Endodermal cell (in vitro differentiated cells): Measurements from ENCODE around the gene SSNA1. TPM values are rescaled to one million over a fixed set of nuclear protein-coding genes. Genes with fewer than 3 reads are reported as not detected.

ENCODE experiments used
- DNase-seq: peaks from one replicate; pipeline ENCODE4 v3.0.0-alpha.2; 2017
- H3K27ac ChIP-seq: 2 replicates; pipeline ENCODE4 v1.5.1; 2013; ENCODE audit warnings: mild to moderate bottlenecking, low read depth, low read length, moderate library complexity
- H3K27me3 ChIP-seq: 2 replicates; pipeline ENCODE4 v1.6.1; 2013; ENCODE audit warnings: mild to moderate bottlenecking, low read length, moderate library complexity; ENCODE audit not compliant: insufficient read depth, control insufficient read depth, poor library complexity, severe bottlenecking
- H3K36me3 ChIP-seq: 2 replicates; pipeline ENCODE4 v1.7.0; 2013; ENCODE audit warnings: mild to moderate bottlenecking, low read length, moderate library complexity; ENCODE audit not compliant: control insufficient read depth, insufficient read depth
- H3K4me1 ChIP-seq: one replicate; pipeline ENCODE4 v1.7.0; 2013; ENCODE audit warnings: low read length; ENCODE audit not compliant: control insufficient read depth, insufficient read depth
- H3K4me3 ChIP-seq: 2 replicates; pipeline ENCODE4 v1.5.1; 2013; ENCODE audit warnings: mild to moderate bottlenecking, low read length, moderate library complexity
- H3K9ac ChIP-seq: 2 replicates; pipeline ENCODE4 v1.6.1; 2013; ENCODE audit warnings: mild to moderate bottlenecking, low read length, moderate library complexity; ENCODE audit not compliant: poor library complexity, severe bottlenecking; ENCODE audit errors: extremely low read depth
- H3K9me3 ChIP-seq: 2 replicates; pipeline ENCODE4 v1.6.1; 2013; ENCODE audit warnings: mild to moderate bottlenecking, low read length, moderate library complexity; ENCODE audit not compliant: control insufficient read depth
- H3K27ac Mint-ChIP-seq: 2 replicates; pipeline ENCODE4 v1.8.0; 2020; ENCODE audit warnings: mixed read lengths
- H3K27me3 Mint-ChIP-seq: 2 replicates; pipeline ENCODE4 v1.8.0; 2021; ENCODE audit warnings: mild to moderate bottlenecking, mixed read lengths; ENCODE audit not compliant: insufficient read depth
- H3K36me3 Mint-ChIP-seq: 2 replicates; pipeline ENCODE4 v1.8.0; 2020; ENCODE audit warnings: low read depth, mixed read lengths
- H3K4me1 Mint-ChIP-seq: 2 replicates; pipeline ENCODE4 v1.8.0; 2020; ENCODE audit warnings: mixed read lengths
- H3K4me3 Mint-ChIP-seq: 2 replicates; pipeline ENCODE4 v1.8.0; 2020; ENCODE audit warnings: mild to moderate bottlenecking, moderate library complexity, mixed read lengths
- H3K9me3 Mint-ChIP-seq: 2 replicates; pipeline ENCODE4 v1.8.0; 2020; ENCODE audit warnings: mild to moderate bottlenecking, mixed read lengths
- CTCF ChIP-seq: fragments of 200-600 bp; sonication (generic); conservative IDR thresholded peaks from 2 replicates; pipeline ENCODE4 v1.5.0; 2021; ENCODE audit warnings: antibody characterized with exemption, mild to moderate bottlenecking
- WGBS, 2 experiments: methylation state at CpG; one replicate each; pipeline versions ENCODE4 v1.1.5 to v1.1.7; 2013; ENCODE audit warnings: missing lambda C conversion rate in 2 of 2, mixed read lengths in 1 of 2; ENCODE audit not compliant: insufficient coverage in 1 of 2, insufficient read length in 1 of 2; 5-methylcytosine and 5-hydroxymethylcytosine counted together
- total RNA-seq, 2 donors: library from RNA; stranded (reverse); fragmentation: NEBNext Ultra II Directional in 1 of 2; extraction: Animal tissue kit (Norgen Biotek cat#: 25700) in 1 of 2; gene quantifications; 2 replicates in 1 of 2; 3 replicates in 1 of 2; pipeline ENCODE4 v1.2.1, GENCODE V29; 2021

Gene SSNA1
- total RNA-seq, 2 donors from 2014 or later: 66.5 to 67.7 TPM

- 85 to 88% methylated on average over 11 to 21 of the region's 21 CpGs for WGBS, 2 experiments
- no peak overlapping the region for H3K4me3 ChIP-seq
- Mint-ChIP-seq H3K4me3 (no peak overlapping the region), H3K27me3 (peaks cover 44% of the 10 kb centered on the region), H3K9me3 (no peaks in the 10 kb centered on the region), H3K36me3 (peaks cover 2% of the 10 kb centered on the region), H3K4me1 (no peaks in the 10 kb centered on the region), H3K27ac (no peak overlapping the region)
- H3K27ac ChIP-seq: no peak overlapping the region
- no peaks in the 10 kb centered on the region for H3K36me3 ChIP-seq
- H3K4me1 ChIP-seq: no peaks in the 10 kb centered on the region
- no peak overlapping the region for H3K9ac ChIP-seq
- no peaks in the 10 kb centered on the region for H3K9me3 ChIP-seq
- DNase-seq: no peak
- TF ChIP-seq CTCF: no peak
- H3K27me3 ChIP-seq: peaks cover 76% of the 10 kb centered on the region
Observed at GRCh38 chr9:137172901-137173795, 15.3 kb upstream of the SSNA1 start.

- Mint-ChIP-seq H3K27ac (no peak overlapping the region), H3K4me3 (no peak overlapping the region), H3K36me3 (peaks cover 2% of the 10 kb centered on the region), H3K4me1 (no peaks in the 10 kb centered on the region), H3K27me3 (peaks cover 36% of the 10 kb centered on the region), H3K9me3 (no peaks in the 10 kb centered on the region)
- no peak for DNase-seq
- H3K9me3 ChIP-seq: no peaks in the 10 kb centered on the region
- WGBS, 2 experiments: 89 to 91% methylated on average over 33 to 45 of the region's 45 CpGs
- H3K27me3 ChIP-seq: peaks cover 67% of the 10 kb centered on the region
- H3K36me3 ChIP-seq: no peaks in the 10 kb centered on the region
- no peak overlapping the region for H3K27ac ChIP-seq
- H3K4me3 ChIP-seq: no peak overlapping the region
- no peaks in the 10 kb centered on the region for H3K4me1 ChIP-seq
- no peak for TF ChIP-seq CTCF
- no peak overlapping the region for H3K9ac ChIP-seq
Observed at GRCh38 chr9:137173796-137174664, 14.4 kb upstream of the SSNA1 start.

GRCh38 chr9:137174722-137175293 lies 13.7 kb upstream of the SSNA1 start:
- H3K27me3 Mint-ChIP-seq: peaks cover 33% of the 10 kb centered on the region
- Histone ChIP-seq H3K4me1 (no peaks in the 10 kb centered on the region), H3K27ac (no peak overlapping the region), H3K9ac (no peak overlapping the region), H3K4me3 (no peak overlapping the region), H3K36me3 (no peaks in the 10 kb centered on the region), H3K27me3 (peaks cover 60% of the 10 kb centered on the region), H3K9me3 (no peaks in the 10 kb centered on the region)
- no peaks in the 10 kb centered on the region for H3K4me1 Mint-ChIP-seq
- DNase-seq: peak; percentile 70
- WGBS, 2 experiments: 35% methylated on average over 8 to 34 of the region's 34 CpGs
- H3K4me3 Mint-ChIP-seq: no peak overlapping the region
- H3K36me3 Mint-ChIP-seq: peaks cover 6% of the 10 kb centered on the region
- peak; percentile 44 for TF ChIP-seq CTCF
- no peak overlapping the region for H3K27ac Mint-ChIP-seq
- H3K9me3 Mint-ChIP-seq: no peaks in the 10 kb centered on the region
